Stimulated activated naive CD8-positive, alpha-beta T cell treated with anti-CD3 and anti-CD28 coated beads, Interleukin-15, Interleukin-2, amounts not matched to agents 100 ng/mL and 50 ng/mL, for 24 hours (primary cell): Measurements from ENCODE around the gene CYP20A1.
"Not testable (repeated sequence)": the region's sequence is repeated elsewhere in the genome, so short reads cannot be mapped to it uniquely, and the experiment has no call there.

Experiments used
- H3K27ac Mint-ChIP-seq: one replicate; pipeline ENCODE4 v1.8.0; 2021; ENCODE audit warnings: mild to moderate bottlenecking, mixed read lengths
- H3K27me3 Mint-ChIP-seq: one replicate; pipeline ENCODE4 v1.8.0; 2021; ENCODE audit warnings: mixed read lengths
- H3K36me3 Mint-ChIP-seq: one replicate; pipeline ENCODE4 v1.8.0; 2021; ENCODE audit warnings: low read depth, mixed read lengths
- H3K4me1 Mint-ChIP-seq: one replicate; pipeline ENCODE4 v1.8.0; 2021; ENCODE audit warnings: low read depth, mixed read lengths
- H3K4me3 Mint-ChIP-seq: one replicate; pipeline ENCODE4 v1.8.0; 2021; ENCODE audit warnings: mild to moderate bottlenecking, mixed read lengths
- H3K9me3 Mint-ChIP-seq: one replicate; pipeline ENCODE4 v1.8.0; 2021; ENCODE audit warnings: mixed read lengths

The CYP20A1 gene, protein sequence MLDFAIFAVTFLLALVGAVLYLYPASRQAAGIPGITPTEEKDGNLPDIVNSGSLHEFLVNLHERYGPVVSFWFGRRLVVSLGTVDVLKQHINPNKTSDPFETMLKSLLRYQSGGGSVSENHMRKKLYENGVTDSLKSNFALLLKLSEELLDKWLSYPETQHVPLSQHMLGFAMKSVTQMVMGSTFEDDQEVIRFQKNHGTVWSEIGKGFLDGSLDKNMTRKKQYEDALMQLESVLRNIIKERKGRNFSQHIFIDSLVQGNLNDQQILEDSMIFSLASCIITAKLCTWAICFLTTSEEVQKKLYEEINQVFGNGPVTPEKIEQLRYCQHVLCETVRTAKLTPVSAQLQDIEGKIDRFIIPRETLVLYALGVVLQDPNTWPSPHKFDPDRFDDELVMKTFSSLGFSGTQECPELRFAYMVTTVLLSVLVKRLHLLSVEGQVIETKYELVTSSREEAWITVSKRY

GRCh38 chr2:203238704-203239526 is at the start of gene CYP20A1:
TSS of gene CYP20A1 (plus strand) at chr2:203239018. CDS start at chr2:203239063, 45 bp downstream.
- Mint-ChIP-seq H3K9me3 (no peaks in the 10 kb centered on the region), H3K4me1 (peaks cover 41% of the 10 kb centered on the region), H3K27me3 (no peaks in the 10 kb centered on the region), H3K4me3 (peak within 1 kb of the TSS; percentile 98), H3K27ac (peak within 1 kb of the TSS; percentile 99), H3K36me3 (peaks cover 29% of the 10 kb centered on the region)

DNA sequence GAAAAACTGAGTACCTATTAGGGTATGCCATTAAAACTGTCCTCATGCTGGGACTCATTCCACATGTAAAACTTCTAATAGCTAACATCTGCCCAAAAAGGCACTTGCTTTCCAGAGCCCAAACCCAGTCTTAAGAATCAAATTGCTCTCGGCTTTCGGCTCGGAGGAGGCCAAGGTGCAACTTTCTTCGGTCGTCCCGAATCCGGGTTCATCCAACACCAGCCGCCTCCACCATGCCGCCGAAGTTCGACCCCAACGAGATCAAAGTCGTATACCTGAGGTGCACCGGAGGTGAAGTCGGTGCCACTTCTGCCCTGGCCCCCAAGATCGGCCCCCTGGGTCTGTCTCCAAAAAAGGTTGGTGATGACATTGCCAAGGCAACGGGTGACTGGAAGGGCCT is 48.3 kb upstream of the CYP20A1 start:
- H3K4me3 Mint-ChIP-seq, H3K27me3 Mint-ChIP-seq, H3K9me3 Mint-ChIP-seq, H3K4me1 Mint-ChIP-seq, H3K27ac Mint-ChIP-seq: not testable (repeated sequence)
- peaks cover 20% of the 10 kb centered on the region for H3K36me3 Mint-ChIP-seq

- peaks cover 16% of the 10 kb centered on the region for H3K36me3 Mint-ChIP-seq
Observed at GRCh38 chr2:203191026-203191425, 47.8 kb upstream of the CYP20A1 start.

DNA sequence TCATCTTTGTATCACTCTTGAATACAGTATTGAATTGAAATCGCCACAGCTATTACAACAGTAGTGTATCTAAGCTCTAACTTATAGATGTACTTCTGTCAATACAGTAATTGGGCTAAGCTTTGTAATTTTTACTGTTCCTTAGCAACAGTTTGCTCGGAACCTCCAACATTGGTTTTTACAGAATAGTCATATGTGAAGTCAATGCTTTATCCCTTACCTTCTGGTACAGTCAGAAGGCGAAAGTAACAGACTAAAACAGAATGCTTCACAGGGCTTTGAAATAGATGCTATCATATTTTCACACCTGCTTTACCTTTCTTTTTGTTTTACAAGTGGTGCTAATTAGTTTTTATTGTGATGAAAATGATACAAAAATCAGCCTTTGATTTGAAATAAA is 46.9 kb upstream of the CYP20A1 start:
- H3K27me3 Mint-ChIP-seq: no peaks in the 10 kb centered on the region
- H3K36me3 Mint-ChIP-seq: peaks cover 15% of the 10 kb centered on the region
- H3K27ac Mint-ChIP-seq: no peak overlapping the region

More at GRCh38 chr2:203191026-203191425, 47.8 kb upstream of the CYP20A1 start:
- not testable (repeated sequence) for H3K9me3 Mint-ChIP-seq, H3K4me1 Mint-ChIP-seq, H3K27ac Mint-ChIP-seq, H3K4me3 Mint-ChIP-seq, H3K27me3 Mint-ChIP-seq

GRCh38 chr2:203195331-203196036 is 43.3 kb upstream of the CYP20A1 start:
- no peak overlapping the region for H3K27ac Mint-ChIP-seq
- H3K9me3 Mint-ChIP-seq: no peaks in the 10 kb centered on the region
- H3K4me1 Mint-ChIP-seq: no peaks in the 10 kb centered on the region
- H3K27me3 Mint-ChIP-seq: no peaks in the 10 kb centered on the region
- H3K4me3 Mint-ChIP-seq: no peak overlapping the region
- H3K36me3 Mint-ChIP-seq: peaks cover 5% of the 10 kb centered on the region

More for the DNA sequence above, 46.9 kb upstream of the CYP20A1 start:
- Mint-ChIP-seq H3K4me3 (no peak overlapping the region), H3K4me1 (no peaks in the 10 kb centered on the region), H3K9me3 (no peaks in the 10 kb centered on the region)

DNA sequence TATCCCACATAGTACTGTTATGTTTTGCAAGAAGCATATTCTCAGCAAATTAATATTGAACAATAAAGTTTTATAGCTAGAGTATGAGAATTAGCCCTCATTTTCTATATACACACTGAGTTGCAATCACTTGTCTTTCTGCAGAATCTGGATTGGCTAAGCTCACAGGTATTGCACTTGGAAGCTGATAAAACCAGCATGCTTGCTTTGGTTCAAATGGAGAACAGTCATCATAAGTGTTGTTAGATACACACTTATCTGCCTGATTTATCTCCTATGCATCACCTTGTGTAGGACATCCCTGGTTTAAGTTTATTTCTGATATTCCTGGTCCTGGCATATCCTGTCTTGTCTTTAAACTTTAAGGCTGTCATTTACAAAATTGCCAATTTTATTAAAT is 38.0 kb upstream of the CYP20A1 start:
- no peaks in the 10 kb centered on the region for H3K4me1 Mint-ChIP-seq
- H3K9me3 Mint-ChIP-seq: no peaks in the 10 kb centered on the region
- no peaks in the 10 kb centered on the region for H3K27me3 Mint-ChIP-seq
- no peak overlapping the region for H3K4me3 Mint-ChIP-seq
- H3K36me3 Mint-ChIP-seq: peaks cover 2% of the 10 kb centered on the region
- no peak overlapping the region for H3K27ac Mint-ChIP-seq

DNA sequence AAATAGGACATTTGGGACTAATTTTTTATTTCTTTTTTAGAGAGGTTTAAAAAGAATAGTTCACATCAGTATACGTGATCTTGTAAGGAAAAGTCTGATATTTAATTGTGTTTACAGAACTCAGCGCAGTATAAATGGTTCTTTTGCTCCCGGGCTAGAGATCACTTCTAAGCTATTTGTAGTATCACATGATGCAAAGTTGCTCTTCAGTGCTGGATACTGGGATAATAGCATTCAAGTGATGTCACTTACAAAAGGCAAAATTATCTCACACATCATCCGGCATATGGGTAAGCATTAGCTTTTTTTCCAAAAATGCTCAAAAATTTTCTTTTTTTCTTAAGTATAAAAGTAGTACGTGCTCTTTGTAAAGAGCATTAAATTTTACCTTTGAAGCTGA is 37.4 kb upstream of the CYP20A1 start:
- Mint-ChIP-seq H3K4me3 (no peak overlapping the region), H3K36me3 (peaks cover 5% of the 10 kb centered on the region), H3K27me3 (no peaks in the 10 kb centered on the region), H3K9me3 (no peaks in the 10 kb centered on the region), H3K4me1 (no peaks in the 10 kb centered on the region), H3K27ac (no peak overlapping the region)

GRCh38 chr2:203209538-203209937 is 29.3 kb upstream of the CYP20A1 start:
- Mint-ChIP-seq H3K9me3 (no peaks in the 10 kb centered on the region), H3K27ac (no peak overlapping the region), H3K4me3 (no peak overlapping the region), H3K36me3 (peaks cover 5% of the 10 kb centered on the region), H3K4me1 (no peaks in the 10 kb centered on the region), H3K27me3 (no peaks in the 10 kb centered on the region)

DNA sequence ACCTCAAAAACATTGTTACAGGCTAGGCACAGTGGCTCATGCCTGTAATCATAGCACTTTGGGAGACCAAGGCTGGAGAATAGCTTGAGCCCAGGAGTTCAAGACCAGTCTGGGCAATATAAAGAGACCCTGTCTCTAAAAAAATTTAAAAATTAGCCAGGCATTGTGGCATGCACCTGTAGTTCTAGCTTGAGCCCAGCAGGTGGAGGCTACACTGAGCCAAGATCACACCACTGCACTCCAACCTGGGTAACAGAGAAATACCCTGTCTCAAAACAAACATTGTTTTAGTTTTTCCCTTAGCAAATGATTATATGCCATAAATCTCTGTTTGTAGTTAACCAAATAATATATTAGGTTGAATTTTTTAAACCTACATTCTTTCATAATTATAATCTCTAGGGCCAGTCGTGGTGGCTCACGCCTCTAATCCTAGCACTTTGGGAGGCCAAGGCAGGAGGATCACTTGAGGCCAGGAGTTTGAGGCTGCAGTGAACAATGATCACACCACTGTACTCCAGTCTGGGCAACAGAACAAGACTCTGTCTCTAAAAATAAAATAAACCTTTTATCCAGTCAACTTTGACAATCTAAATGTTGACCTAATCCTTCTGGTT is 13.3 kb upstream of the CYP20A1 start:
- Mint-ChIP-seq H3K27me3 (no peaks in the 10 kb centered on the region), H3K27ac (no peak overlapping the region), H3K9me3 (no peaks in the 10 kb centered on the region), H3K4me3 (no peak overlapping the region), H3K36me3 (no peaks in the 10 kb centered on the region), H3K4me1 (no peaks in the 10 kb centered on the region)

GRCh38 chr2:203229674-203230073 is 9.1 kb upstream of the CYP20A1 start:
- not testable (repeated sequence) for H3K4me3 Mint-ChIP-seq, H3K27me3 Mint-ChIP-seq

DNA sequence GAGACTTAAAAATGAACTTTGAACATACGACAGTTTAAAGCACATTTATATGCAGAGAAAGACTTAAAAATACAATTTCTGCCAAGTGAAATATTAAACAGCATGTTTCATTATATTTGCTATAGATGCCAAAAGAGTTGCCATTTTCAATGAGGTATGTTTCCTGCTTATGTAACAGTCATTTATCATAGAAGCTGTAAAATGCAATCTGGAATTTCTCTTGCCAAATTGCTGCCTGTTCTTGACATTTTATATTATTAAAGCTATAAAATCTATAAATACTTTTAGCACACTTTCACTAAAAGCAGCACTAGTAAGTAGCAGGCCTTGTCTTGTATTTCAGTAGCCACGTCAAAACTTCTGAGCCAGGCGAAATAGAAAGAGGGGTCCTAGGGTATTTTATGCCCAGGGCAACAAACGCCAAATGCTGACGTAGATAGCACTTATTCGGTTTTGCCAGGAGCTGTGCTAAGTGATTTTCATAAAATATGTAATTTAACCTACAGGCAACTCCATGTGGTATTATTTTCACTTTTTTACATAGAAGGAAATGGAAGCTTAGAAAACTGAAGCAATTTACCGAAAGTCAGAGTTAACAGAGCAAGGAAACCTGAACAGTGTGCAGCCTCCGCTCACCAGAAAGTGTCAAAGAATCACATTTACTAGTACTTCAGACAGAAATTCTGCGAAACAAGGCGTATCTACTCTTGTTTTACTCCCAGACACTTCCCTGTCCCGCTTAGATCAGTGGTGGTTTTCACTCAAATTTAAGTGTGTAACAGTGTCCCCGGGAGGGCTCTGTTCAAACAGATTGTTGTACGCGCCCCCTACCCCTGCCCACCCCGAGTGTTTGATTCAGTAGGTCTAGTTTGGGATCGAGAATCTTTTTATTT is 1.2 kb upstream of the CYP20A1 start:
- Mint-ChIP-seq H3K27me3 (no peaks in the 10 kb centered on the region), H3K9me3 (no peaks in the 10 kb centered on the region), H3K36me3 (peaks cover 20% of the 10 kb centered on the region), H3K4me3 (peak overlapping the region; percentile 98), H3K4me1 (peaks cover 33% of the 10 kb centered on the region), H3K27ac (peak overlapping the region; percentile 58)

More at GRCh38 chr2:203229674-203230073, 9.1 kb upstream of the CYP20A1 start:
- H3K36me3 Mint-ChIP-seq, H3K27ac Mint-ChIP-seq, H3K9me3 Mint-ChIP-seq, H3K4me1 Mint-ChIP-seq: not testable (repeated sequence)

DNA sequence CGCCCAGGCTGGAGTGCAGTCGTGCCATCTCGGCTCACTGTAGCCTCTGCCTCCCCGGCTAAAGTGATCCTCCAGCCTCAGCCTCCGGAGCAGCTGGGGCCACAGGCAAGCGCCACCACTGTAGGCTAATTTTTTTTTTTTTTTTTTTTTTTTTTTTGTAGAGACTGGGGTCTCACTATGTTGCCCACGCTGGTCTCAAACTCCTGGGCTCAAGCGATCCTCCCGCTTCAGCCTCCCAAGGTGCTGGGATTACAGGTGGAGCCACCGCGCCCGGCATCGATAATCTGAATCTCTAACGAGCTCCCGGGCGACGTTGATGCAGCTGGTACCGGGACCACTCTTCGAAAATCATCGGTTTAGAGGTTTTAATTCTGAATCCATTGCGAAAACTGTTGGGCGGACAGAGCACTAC is 520 bp upstream of the CYP20A1 start:
- Mint-ChIP-seq H3K36me3 (peaks cover 27% of the 10 kb centered on the region), H3K27me3 (no peaks in the 10 kb centered on the region), H3K4me1 (peaks cover 39% of the 10 kb centered on the region), H3K27ac (peak overlapping the region; percentile 99), H3K9me3 (no peaks in the 10 kb centered on the region), H3K4me3 (peak overlapping the region; percentile 98)

DNA sequence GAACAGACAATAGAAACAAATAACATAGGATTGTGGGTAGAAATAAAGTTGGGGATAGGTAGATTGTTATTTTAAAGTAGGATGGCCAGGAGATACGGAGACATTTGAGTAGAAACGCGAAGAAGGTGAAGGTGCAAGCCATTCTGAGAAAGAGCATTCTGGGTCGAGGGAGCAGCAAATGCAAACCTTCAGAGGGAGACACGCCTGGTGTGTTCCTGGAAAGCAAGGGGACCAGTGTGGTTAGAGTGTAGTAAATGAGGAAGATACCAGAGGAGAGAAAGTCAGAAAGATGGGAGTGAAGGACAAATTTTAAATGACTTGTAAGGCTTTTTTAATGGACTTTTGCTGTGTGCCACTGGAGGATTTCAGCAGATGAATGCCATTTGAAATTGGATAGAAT is 1.7 kb downstream of the CYP20A1 start:
- Mint-ChIP-seq H3K9me3 (no peaks in the 10 kb centered on the region), H3K27ac (peak overlapping the region; percentile 99), H3K27me3 (no peaks in the 10 kb centered on the region), H3K4me3 (peak overlapping the region; percentile 98), H3K36me3 (peaks cover 38% of the 10 kb centered on the region), H3K4me1 (peaks cover 47% of the 10 kb centered on the region)

GRCh38 chr2:203242518-203242917 is 3.7 kb downstream of the CYP20A1 start:
- H3K4me1 Mint-ChIP-seq: peaks cover 50% of the 10 kb centered on the region
- no peak overlapping the region for H3K4me3 Mint-ChIP-seq
- H3K27me3 Mint-ChIP-seq: no peaks in the 10 kb centered on the region
- H3K27ac Mint-ChIP-seq: peak overlapping the region; percentile 62
- H3K36me3 Mint-ChIP-seq: peaks cover 50% of the 10 kb centered on the region
- no peaks in the 10 kb centered on the region for H3K9me3 Mint-ChIP-seq
